KBM-7 (cell line): Measurements from ENCODE around the gene KCTD21.

Experiments used
- DNase-seq: peaks from one replicate; pipeline ENCODE4 v3.0.0-alpha.2; 2015
- in situ Hi-C: fragments of 300-500 bp; cut with MboI; formaldehyde crosslinking; loops from 2 replicates; pipeline ENCODE4 v1.14.3; 2020; ENCODE audit warnings: low sequenced_read_pairs, low pct_unique_long_range_greater_than_20kb, mixed read lengths

The KCTD21 gene

DNA sequence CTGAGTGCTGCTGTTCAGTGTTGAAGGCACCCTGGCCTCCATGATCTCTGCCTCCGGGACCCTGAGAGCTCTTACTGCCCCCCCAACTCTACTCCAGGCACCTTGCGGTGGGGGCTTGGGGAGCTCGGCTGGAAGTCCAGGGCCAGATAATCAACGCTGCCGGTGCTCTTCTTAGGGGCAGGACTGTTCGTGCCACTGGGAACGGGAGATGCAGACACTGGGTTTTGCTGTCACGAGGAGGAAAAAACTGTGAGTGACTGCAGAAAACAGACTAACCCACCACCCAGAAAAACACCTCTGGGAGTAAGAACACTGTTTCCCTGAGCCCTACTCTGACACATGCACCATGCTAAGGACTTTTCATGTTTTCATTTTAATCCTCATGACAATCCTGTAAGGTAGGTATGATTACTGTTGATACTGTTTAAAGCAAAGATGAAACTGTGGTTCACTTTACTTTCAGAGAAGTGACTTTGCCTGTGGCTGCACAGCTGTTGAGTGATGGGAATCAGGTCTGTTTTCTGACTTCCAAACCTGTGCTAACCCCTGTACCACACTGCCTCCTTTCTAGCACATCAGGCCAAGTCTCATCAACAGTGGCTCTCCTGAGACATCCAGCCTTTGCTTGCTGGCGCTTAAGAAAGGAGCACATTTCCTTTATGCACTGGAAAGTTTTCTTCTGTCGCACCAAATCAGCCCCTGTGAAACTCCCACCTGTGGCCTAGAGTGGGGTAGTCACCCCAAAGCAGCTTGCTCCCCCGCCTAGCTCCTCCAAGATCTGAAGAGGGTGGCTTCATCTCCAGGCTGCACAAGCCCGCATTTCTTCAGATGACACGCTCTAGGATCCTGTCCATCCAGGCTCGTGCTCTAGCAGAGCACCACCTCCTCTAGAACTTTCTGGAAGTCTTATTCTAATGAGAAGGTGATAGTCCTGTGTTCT, 32.1 kb upstream of the KCTD21 start:
- in situ Hi-C loops = loop anchor here (10.0 kb wide), 1 partner anchor 344 kb away; no protein-coding TSS in a partner anchor

DNA sequence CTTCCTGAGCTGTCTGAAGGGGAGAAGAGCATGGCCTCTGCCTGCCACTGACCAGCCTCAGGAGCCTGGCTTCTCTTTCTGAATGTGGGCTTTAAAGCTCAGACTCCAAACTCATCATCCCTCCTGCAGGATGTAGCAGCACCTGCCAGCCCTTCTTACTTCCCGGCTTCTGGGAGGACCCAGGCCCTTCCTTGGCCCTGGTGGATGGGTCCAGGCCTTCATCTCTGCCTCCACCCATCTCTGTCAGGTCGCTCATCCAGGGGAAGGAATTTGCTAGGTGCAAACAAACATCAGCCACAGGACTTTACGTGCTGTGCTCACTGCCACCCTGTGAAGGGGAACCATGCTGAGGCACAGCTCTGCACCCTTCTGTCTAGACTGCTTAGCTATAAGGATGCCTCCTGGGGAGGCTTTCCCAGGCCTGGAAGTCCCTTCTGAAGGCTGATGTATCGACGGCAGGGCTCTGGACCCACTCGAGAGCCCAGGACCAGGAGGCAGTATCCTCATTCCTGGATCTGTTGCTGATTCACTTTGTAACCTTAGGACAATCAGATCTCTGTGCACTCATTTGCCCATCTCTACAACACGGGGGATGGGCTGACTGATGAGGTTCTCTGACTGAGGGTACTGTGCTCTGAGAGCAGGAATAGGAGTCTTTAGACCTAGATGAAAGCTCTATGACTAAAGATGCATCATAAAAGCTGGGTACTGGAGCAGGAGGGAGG, 31.2 kb upstream of the KCTD21 start:
- in situ Hi-C loops = loop anchor here (10.0 kb wide), 1 partner anchor 345 kb away; no protein-coding TSS in a partner anchor
- DNase-seq = no peak

More for the DNA sequence above, 32.1 kb upstream of the KCTD21 start:
- DNase-seq = no peak

DNA sequence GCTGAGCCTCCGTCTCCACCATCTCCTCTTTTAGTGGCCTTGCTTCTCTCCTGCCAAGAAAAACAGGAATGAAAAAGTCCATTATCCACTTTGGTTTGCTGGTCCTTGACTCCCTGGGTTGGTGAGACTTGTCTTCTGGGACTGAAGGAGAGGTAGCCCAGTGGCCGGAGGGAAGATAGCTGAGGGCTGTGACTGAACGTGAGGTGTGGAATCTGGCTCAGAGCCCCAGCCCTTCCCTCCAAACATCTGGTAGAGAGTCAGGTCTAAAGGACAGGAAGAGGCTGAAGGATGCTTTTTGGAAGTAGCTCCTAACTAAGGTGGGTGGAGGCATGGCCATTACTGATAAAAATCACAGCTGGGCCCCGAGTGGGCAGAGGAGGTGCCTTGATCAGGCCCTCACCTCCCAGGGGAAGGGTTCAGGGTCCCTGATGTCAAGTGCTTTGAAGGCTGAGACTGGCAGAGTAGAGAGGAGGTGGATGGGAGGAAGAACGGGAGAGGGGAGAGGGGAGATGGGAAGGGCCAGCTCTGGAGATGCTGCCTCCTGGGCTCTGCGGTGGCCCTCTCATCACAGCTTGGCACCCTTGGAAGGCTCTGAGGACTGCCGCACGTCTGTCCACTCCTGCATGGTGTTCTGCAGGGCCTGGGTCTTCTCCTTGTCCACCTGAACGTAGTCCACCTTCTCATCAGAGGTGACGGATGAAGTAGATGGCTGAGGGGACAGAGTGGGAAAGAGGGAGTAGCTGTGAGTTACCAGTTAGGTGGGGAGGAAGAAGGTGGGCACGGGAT, 30.5 kb upstream of the KCTD21 start:
- no peak for DNase-seq
- in situ Hi-C loops = no loop called here

DNA sequence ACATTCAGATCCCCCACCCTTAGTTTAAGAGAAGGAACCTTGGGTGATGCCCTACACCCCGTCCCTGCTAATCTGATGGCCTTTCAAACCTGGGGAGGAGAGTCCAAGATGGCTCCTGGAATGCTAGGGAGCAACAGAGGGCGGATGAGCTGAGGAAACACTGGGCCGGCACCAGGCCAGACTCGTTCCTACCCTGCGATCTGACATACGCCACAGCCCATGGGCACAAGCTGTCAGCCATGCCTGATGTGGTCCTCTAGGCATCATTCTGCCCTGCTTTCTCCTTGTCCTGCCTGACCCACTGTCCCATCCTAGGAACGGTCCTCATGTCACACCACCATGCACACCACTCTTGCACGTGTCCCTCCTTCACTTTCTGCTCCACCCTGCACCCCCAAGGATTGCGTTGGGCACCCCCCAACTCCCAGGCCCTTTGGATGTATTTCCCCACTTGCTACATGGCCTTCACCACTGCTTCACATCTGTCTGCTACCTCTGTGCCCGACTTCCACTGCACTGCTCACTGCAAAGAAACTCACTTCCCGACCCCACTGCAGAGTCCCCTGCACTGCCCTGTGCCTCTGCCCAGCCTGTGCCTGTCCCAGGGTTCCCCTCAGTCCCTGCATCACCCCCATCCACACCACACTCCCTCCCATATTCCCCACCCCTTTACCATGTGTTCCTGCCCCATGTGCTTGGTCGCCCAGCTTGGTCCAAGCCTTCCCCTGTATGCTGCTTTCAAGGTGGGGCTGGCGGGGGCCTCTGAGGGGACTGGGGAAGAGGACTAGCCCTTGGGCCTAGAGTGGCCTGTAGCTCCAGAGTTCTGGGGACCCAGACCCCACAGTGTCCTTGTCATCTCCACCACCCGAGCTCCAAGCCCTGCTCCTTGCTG, 29.5 kb upstream of the KCTD21 start:
- in situ Hi-C loops = no loop called here
- no peak for DNase-seq

DNA sequence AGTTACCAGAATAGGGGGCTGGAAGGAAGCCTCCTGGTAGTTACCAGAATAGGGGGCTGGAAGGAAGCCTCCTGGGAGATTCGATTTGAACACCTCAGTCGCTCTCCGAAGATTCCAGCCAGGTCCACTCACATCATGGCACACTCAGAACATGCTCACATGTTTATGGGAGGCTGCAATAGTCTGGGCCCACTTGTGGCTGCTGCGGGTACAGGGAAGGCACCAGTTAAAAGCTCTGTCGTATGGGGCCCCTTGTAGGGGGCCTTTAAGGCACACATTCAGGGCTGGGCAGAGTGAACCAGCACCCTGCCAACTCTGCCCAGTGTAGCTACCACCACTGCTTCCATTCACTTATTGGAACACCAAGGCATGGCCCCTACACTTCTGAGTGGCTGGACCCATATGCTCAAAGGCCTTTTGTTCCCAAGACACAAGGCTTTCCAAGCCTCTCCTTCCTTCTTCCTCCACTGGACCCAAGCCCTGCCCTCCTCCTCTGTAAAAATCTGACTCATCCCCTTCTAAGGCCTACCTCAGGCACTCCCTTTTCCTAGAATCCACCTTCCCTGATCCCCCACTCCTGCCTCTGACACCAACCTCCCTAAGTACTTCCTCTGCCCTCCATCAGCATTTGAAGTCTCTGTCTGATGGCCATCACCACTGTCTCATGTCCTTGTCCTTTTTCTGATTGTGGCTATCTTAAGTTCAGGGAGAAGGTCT, 28.3 kb upstream of the KCTD21 start:
- DNase-seq = no peak
- in situ Hi-C loops = no loop called here

DNA sequence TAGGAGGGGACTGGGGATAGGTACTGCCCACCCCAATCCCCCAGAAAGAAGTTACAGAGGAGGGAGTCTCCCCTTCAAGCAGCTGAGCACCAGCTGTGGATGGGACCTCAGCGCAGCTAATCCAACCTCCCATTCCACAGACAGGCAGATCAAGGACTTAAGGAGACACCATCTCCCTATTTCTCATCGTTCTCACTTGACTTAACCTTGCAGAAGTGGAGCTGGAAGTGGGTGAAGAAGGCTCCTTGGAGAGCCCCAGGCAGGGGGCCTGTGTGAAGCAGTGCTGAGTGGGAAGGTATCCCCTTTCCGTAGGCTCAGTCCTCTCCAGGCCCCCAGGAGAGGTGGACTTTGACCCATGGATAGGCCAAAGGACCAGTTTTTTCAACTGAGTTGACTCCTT, 27.6 kb upstream of the KCTD21 start:
- in situ Hi-C loops = no loop called here
- DNase-seq = no peak

DNA sequence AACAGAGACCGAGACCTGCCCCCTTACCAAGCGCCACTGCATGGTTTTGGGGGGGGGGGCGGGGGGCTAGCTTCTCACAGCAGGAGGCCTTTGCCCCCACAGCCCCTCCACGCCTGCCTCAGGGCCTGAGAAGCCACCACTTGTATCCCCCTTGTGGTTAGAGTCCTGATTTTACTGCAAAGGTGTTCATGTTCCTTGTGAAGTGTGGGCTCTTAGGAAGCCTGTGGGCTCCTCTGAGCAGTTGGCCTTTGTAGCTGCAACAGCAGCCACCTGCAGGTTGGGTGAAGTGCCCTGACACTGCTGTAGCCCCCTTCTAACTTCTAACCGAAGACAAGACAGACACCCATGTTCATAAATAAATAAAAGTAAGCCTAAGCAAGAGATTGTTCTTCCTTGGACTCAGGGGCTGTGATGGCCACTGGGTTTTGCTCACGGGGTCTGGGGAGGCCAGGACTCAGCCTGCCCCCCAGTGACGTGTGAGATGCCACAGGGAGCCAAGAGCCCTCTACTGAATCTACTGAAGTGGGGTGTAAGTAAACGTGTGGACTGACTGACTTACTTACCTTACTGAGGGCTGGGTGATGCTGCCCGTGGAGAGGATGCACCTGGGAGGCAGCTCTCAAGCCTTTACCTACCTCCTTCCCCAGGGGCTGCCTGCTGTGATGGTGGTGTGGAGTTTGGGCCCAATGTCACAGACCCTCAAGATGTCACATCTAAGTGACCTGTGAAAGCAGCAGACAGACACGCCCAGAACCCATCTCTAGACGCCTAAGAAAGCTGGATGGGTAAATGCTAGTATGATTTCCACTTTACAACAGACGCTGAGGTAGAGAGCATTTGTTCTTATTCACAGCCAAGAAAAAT, 26.1 kb upstream of the KCTD21 start:
- in situ Hi-C loops = no loop called here

DNA sequence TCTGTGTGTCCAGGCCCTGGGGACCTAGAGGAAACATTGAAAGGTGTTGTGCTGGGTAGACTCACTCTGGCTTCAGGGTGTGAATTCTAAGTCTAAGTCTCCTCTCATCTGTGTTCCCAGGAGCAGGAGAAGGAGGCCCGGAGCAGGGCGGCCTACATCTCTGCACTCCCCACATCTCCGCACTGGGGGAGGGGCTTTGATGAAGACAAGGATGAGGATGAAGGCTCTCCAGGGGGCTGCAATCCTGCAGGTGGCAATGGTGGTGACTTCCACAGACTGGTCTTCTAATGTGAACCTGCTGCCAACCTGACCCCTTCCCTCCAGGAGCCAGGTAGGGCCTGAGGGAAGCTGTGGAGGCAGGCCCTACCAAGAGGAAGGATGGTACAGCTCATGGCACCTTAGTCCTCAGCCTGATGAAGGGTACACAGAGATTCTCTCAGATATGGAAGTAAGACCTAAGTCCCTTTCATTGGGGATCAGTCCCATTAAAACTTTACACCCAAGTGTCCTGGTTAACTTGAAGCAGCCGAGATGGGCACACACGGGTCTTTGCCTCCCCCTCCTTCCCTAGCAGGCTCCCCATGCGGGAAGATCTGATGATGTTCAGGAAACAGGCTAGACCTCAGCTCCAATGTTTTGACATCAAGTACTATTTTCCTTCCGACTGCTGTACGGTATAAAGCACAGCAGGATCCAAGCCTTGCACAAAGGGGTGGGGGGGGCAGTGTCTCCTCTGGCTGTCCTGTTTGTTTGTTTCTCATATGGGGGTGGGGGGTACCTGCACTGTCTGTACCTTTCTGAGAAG, 25.3 kb upstream of the KCTD21 start:
- in situ Hi-C loops = no loop called here
- DNase-seq = no peak

More for the DNA sequence above, 26.1 kb upstream of the KCTD21 start:
- DNase-seq = no peak

DNA sequence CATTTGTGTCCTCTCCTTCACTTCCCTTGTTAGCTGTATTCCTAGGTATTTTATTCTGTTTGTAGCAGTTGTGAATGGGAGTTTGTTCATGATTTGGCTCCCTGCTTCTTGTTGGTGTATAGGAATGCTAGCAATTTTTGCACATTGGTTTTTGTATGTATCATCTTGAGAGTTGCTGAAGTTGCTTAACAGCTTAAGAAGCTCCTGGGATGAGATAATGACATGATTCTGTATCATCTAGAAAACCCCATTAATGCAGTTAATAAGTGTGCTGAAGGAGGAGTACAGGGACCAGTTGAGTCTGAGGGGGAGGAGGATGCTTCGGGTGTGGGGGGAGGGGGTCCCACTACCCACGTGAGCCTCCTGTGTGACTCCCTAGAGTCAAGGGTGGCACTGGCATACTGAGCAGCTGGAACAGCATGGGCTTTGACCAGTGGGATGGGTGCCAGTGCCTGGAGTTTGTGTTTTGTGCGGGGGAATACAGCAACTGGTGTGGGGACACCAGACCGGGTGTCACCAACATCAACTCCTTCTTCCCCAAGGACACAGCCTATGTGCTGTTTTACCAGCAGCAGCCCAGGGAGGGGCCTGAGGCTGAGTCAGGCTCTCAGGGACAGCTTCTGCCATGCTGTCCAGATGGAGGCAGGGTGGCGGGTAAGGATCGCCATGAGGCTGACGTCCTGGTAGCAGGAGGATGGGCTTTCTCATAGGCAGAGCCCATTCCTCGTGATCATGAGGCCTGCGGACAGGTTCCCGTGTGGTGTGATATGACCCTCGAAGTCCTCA, 24.4 kb upstream of the KCTD21 start:
- no peak for DNase-seq
- in situ Hi-C loops = no loop called here

DNA sequence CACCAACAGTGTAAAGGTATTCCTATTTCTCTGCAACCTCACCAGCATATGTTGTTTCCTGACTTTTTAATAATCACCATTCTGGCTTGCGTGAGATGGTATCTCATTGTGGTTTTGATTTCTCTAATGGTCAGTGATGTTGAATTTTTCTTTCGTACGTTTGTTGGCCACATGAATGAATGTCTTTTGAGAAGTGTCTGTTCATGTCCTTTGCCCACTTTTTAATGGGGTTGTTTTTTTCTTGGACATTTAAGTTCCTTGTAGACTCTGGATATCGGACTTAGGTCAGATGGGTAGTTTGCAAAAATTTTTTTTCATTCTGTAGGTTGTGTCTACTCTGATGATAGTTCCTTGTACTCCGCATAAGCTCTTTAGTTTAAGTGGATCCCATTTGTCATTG, 23.1 kb upstream of the KCTD21 start:
- DNase-seq = no peak
- in situ Hi-C loops = no loop called here

DNA sequence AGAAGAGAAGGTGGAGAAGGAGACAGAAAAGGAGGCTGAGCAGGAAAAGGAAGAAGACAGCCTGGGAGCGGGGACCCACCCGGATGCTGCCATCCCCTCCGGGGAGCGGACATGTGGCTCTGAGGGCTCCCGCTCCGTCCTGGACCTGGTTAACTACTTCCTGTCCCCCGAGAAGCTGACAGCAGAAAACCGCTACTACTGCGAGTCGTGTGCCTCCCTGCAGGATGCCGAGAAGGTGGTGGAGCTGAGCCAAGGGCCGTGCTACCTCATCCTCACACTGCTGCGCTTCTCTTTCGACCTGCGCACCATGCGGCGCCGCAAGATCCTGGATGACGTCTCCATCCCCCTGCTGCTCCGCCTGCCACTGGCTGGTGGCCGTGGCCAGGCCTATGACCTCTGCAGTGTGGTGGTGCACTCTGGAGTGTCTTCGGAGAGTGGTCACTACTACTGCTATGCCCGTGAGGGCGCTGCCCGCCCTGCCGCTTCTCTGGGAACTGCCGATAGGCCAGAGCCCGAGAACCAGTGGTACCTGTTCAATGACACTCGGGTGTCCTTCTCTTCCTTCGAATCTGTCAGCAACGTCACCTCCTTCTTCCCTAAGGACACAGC, 21.7 kb upstream of the KCTD21 start:
- in situ Hi-C loops = no loop called here
- no peak for DNase-seq

DNA sequence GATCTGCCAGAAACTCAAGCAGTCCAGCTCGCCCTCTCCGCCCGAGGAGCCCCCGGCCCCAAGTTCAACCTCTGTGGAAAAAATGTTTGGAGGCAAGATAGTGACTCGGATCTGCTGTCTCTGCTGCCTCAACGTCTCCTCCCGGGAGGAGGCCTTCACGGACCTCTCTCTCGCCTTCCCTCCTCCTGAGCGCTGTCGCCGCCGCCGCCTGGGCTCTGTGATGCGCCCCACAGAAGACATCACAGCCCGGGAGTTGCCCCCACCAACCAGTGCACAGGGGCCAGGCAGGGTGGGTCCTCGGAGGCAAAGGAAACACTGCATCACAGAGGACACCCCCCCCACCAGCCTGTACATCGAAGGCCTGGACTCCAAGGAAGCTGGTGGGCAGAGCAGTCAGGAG, 21.1 kb upstream of the KCTD21 start:
- DNase-seq = no peak
- in situ Hi-C loops = no loop called here

DNA sequence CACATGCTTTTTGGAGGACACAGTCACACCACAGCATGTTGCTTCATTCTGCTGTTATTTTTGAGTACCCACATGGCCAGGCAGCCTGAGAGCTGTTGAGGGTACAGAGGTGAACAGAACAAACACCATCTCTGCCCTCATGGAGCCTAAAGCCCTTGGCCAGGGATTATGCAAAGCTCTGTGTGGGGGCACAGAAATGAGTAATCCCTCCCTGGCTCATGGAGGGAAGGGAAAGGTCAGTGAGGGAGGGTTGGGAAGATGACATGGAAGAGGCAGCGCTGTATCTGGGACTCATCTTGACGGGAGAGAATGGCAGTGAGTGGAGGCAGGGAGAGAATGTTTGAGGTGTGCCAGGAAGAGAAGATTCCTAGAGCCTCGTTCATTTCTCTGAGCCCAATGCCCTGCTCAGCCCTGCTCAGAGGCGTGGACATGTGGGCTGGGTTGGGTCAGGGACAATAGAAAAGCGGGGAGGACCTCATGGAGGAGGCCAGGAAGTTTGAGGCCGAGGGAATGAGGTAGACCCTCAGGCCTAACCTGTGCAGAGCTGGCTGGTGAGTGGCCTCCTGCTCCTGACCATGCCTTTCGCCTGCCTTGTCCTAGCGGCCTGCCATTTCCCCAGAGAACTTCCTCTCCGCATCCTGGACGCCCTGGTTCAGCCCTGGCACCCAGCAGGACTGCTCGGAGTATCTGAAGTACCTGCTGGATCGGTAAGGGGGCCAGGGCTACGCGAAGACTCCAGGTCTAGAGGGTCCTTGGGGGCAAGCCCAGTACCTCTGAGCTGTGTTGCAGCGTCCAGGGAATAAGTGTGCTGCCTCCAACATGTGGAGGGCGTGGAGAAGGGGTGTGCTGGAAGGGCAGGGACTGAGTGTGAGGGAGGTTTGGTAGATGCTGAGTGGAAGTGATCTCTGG, 20.1 kb upstream of the KCTD21 start:
- DNase-seq = no peak
- in situ Hi-C loops = no loop called here

DNA sequence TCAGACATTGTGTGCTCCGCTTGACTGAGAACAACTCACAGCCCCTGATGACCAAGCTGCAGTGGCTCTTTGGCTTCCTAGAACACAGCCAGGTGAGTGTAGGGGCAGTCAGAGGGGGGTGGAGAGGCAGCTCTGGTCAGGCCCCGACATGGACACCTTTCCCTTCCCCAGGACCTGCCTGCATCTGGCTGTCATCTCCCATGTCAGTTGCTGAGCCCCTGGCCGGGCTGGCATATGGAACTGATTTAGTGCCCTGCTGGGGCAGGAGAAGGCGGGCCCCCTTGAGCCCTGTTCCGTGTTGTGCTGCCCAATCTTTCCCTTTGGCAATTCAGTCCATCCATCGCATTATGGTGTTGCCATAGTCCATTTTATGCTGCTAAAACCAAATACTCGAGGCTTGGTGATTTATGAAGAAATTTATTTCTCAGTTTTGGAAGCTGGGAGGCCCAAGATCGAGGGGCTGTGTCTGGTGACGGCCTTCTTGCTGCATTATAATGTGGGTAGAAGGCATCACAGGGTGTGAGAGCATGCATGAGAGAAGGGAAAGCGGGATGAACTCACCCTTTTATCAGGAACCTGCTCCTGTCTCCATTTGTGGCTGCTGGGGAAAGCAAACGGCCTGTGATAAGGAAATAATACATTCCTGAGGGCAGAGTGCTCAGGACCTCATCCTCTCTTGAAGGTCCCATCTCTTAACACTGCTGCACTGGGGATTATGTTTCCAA, 19.3 kb upstream of the KCTD21 start:
- no peak for DNase-seq

More for the DNA sequence above, 19.3 kb upstream of the KCTD21 start:
- in situ Hi-C loops = no loop called here
